Middle frontal gyrus (tissue), 1 donor: ENCODE results near the gene SPC24.
"Not testable (repeated sequence)": the region's sequence is repeated elsewhere in the genome, so short reads cannot be mapped to it uniquely, and the experiment has no call there.

Experiments
- DNase-seq: peaks from one replicate; pipeline ENCODE4 v3.0.0-alpha.2; 2015; ENCODE audit warnings: low spot score; ENCODE audit errors: extremely low spot score

The SPC24 gene

GRCh38 chr19:11192957-11193939, 37.7 kb upstream of the SPC24 start:
- DNase-seq: no peak

- DNase-seq: no peak
Measured at GRCh38 chr19:11191934-11192333, 36.4 kb upstream of the SPC24 start.

GRCh38 chr19:11191273-11191755, 35.7 kb upstream of the SPC24 start:
- DNase-seq: no peak

- DNase-seq: no peak
Measured at GRCh38 chr19:11190501-11190900, 34.9 kb upstream of the SPC24 start.

- no peak for DNase-seq
Measured at GRCh38 chr19:11187441-11187840, 31.9 kb upstream of the SPC24 start.

GRCh38 chr19:11182994-11183393, 27.4 kb upstream of the SPC24 start:
- DNase-seq: no peak

GRCh38 chr19:11181488-11181887, 25.9 kb upstream of the SPC24 start:
- DNase-seq: no peak

GRCh38 chr19:11180975-11181374, 25.4 kb upstream of the SPC24 start:
- DNase-seq: not testable (repeated sequence)

GRCh38 chr19:11180346-11180745, 24.8 kb upstream of the SPC24 start:
- no peak for DNase-seq

GRCh38 chr19:11179716-11180297, 24.2 kb upstream of the SPC24 start:
- DNase-seq: no peak

GRCh38 chr19:11179145-11179465, 23.5 kb upstream of the SPC24 start:
- DNase-seq: not testable (repeated sequence)

GRCh38 chr19:11177592-11177991, 22.0 kb upstream of the SPC24 start:
- DNase-seq: no peak

GRCh38 chr19:11176466-11177193, 21.0 kb upstream of the SPC24 start:
- no peak for DNase-seq

GRCh38 chr19:11175920-11176319, 20.3 kb upstream of the SPC24 start:
- DNase-seq: no peak

GRCh38 chr19:11174336-11174735, 18.8 kb upstream of the SPC24 start:
- DNase-seq: no peak

GRCh38 chr19:11173516-11174155, 18.1 kb upstream of the SPC24 start:
- no peak for DNase-seq

GRCh38 chr19:11172576-11172975, 17.0 kb upstream of the SPC24 start:
- no peak for DNase-seq

- DNase-seq: no peak
Measured at GRCh38 chr19:11171144-11171543, 15.6 kb upstream of the SPC24 start.

GRCh38 chr19:11169896-11170678, 14.5 kb upstream of the SPC24 start:
- no peak for DNase-seq

GRCh38 chr19:11168568-11168967, 13.0 kb upstream of the SPC24 start:
- DNase-seq: no peak
